K562 (cell line): ENCODE results near the gene PRR14L. TPM values are rescaled to one million over a fixed set of nuclear protein-coding genes. Genes with fewer than 3 reads are reported as not detected.

Experiments
- ATAC-seq: fragments of 200-7000 bp; cut with Tn5 transposase; 3 replicates; pipeline ENCODE4 v1.9.1; 2020; ENCODE audit warnings: moderate library complexity
- BruUV-seq: library from RNA; stranded (reverse); fragments of 400-500 nt; replicated peaks from 2 replicates; lab custom pipeline; 2021; lab: Mats Ljungman, UMichigan
- CTCF ChIA-PET: fragments of 300-600 bp; formaldehyde crosslinking; extraction: SDS; loops from one replicate; lab custom pipeline; 2021; ENCODE audit warnings: low intra/inter-chr PET ratio; lab: Yijun Ruan, JAX
- POLR2A ChIA-PET: fragments of 300-600, 350-650 bp; sonication (Branson Sonifier 250); formaldehyde crosslinking; extraction: SDS; loops from one replicate; lab custom pipeline; 2021; ENCODE audit warnings: antibody characterized with exemption, inconsistent platforms; lab: Yijun Ruan, JAX
- DNase-seq, 4 experiments: peaks; one replicate each; pipeline versions ENCODE4 v3.0.0 to v3.0.0-alpha.2; 2011 to 2018; ENCODE audit warnings: low spot score in 3 of 4, mixed read lengths in 3 of 4; ENCODE audit errors: extremely low read depth in 1 of 4
- FAIRE-seq: peaks from 2 replicates; lab custom pipeline; 2011; peaks lifted over from hg19 to GRCh38; lab: Jason Lieb, UNC
- H2AFZ ChIP-seq: 2 replicates; pipeline ENCODE4 v1.6.0; 2011; ENCODE audit warnings: low read depth, low read length, control low read depth, inconsistent platforms
- H3K27ac ChIP-seq: fragments of 200-600 bp; 3 replicates; pipeline ENCODE4 v1.8.0; 2011; ENCODE audit warnings: low read depth, mild to moderate bottlenecking, control low read depth, inconsistent platforms, low read length, moderate library complexity, mixed read lengths; ENCODE audit errors: extremely low read depth
- H3K27me3 ChIP-seq, 2 experiments: fragments of 300-600 bp in 1 of 2; 2 replicates in 1 of 2; 3 replicates in 1 of 2; pipeline versions ENCODE4 v1.6.0 to v1.8.0; 2011; ENCODE audit warnings: inconsistent platforms in 2 of 2, low read length in 2 of 2, mild to moderate bottlenecking in 1 of 2, mixed read lengths in 1 of 2, moderate library complexity in 1 of 2; ENCODE audit not compliant: control insufficient read depth in 2 of 2, insufficient read depth in 2 of 2
- H3K36me3 ChIP-seq: fragments of 300-600 bp; 3 replicates; pipeline ENCODE4 v1.8.0; 2011; ENCODE audit warnings: mild to moderate bottlenecking, low read length, inconsistent platforms; ENCODE audit not compliant: control insufficient read depth, insufficient read depth
- H3K4me1 ChIP-seq, 2 experiments: fragments of 200-600 bp in 1 of 2; replicated peaks in 1 of 2; 2 replicates in 1 of 2; 3 replicates in 1 of 2; pipeline versions ENCODE4 v1.5.1 to v1.8.0; 2011; ENCODE audit warnings: inconsistent platforms in 2 of 2, low read length in 2 of 2, mild to moderate bottlenecking in 1 of 2, mixed read lengths in 1 of 2, moderate library complexity in 1 of 2; ENCODE audit not compliant: control insufficient read depth in 2 of 2, insufficient read depth in 2 of 2
- H3K4me2 ChIP-seq: 2 replicates; pipeline ENCODE4 v1.6.1; 2011; ENCODE audit warnings: low read length, control low read depth, inconsistent platforms, mixed read lengths; ENCODE audit not compliant: insufficient read depth
- H3K4me3 ChIP-seq: fragments of 200-600 bp; sonication (generic), shearing (Covaris generic); 2 replicates; pipeline ENCODE4 v1.5.1; 2016; ENCODE audit warnings: control low read depth, inconsistent platforms
- H3K79me2 ChIP-seq: fragments of 200-600 bp; 3 replicates; pipeline ENCODE4 v1.8.0; 2011; ENCODE audit warnings: low read length, inconsistent platforms; ENCODE audit not compliant: control insufficient read depth, insufficient read depth
- H3K9ac ChIP-seq, 2 experiments: 2 replicates each; pipeline versions ENCODE4 v1.6.0 to v1.6.1; 2011; ENCODE audit warnings: low read depth in 2 of 2, low read length in 2 of 2, control low read depth in 1 of 2, inconsistent platforms in 1 of 2, mild to moderate bottlenecking in 1 of 2, mixed read lengths in 1 of 2; ENCODE audit not compliant: insufficient read depth in 1 of 2
- H3K9me1 ChIP-seq: one replicate; pipeline ENCODE4 v1.6.0; 2011; ENCODE audit warnings: inconsistent platforms, mild to moderate bottlenecking, low read length, moderate library complexity; ENCODE audit not compliant: control insufficient read depth, insufficient read depth
- H3K9me3 ChIP-seq: replicated peaks from 2 replicates; pipeline ENCODE4 v1.5.1; 2011; ENCODE audit warnings: low read depth, low read length, inconsistent platforms; ENCODE audit not compliant: control insufficient read depth, insufficient read depth
- H4K20me1 ChIP-seq: replicated peaks from 2 replicates; pipeline ENCODE4 v1.6.1; 2011; ENCODE audit warnings: low read length, inconsistent platforms, mixed read lengths; ENCODE audit not compliant: control insufficient read depth, insufficient read depth
- ADNP ChIP-seq: fragments of 200-800 bp; sonication (Bioruptor generic); IDR thresholded peaks from 2 replicates; pipeline ENCODE4 v1.6.1; 2016; ENCODE audit warnings: missing genetic modification characterization, missing compliant biosample characterization
- CREB3 ChIP-seq: fragments of 450-650 bp; conservative IDR thresholded peaks from 2 replicates; pipeline ENCODE4 v1.6.1; 2016; ENCODE audit warnings: missing genetic modification characterization, low read depth, mild to moderate bottlenecking, missing compliant biosample characterization, moderate library complexity
- FIP1L1 ChIP-seq: fragments of 200-400 bp; formaldehyde crosslinking; IDR thresholded peaks from 2 replicates; pipeline ENCODE4 v1.6.1; 2018; ENCODE audit warnings: mild to moderate bottlenecking, low read depth, low read length; ENCODE audit not compliant: poor library complexity, severe bottlenecking
- MBD2 ChIP-seq: sonication (generic); IDR thresholded peaks from 2 replicates; pipeline ENCODE4 v1.6.1; 2016; ENCODE audit warnings: low read depth, borderline replicate concordance
- NR4A1 ChIP-seq, 2 experiments: fragments of 250-450 bp in 1 of 2; fragments of 450-650 bp in 1 of 2; sonication (Bioruptor Pico) in 1 of 2; IDR thresholded peaks; 2 replicates each; pipeline versions ENCODE4 v1.4.0 to v1.6.1; 2016 to 2020; ENCODE audit warnings: mild to moderate bottlenecking in 2 of 2, missing compliant biosample characterization in 1 of 2, missing genetic modification characterization in 1 of 2, moderate library complexity in 1 of 2
- POLR2A ChIP-seq: fragments of 450-650 bp; conservative IDR thresholded peaks from 2 replicates; pipeline ENCODE4 v1.6.1; 2016
- RFX7 ChIP-seq: fragments of 250-450 bp; sonication (Bioruptor Pico); IDR thresholded peaks from 2 replicates; pipeline ENCODE4 v1.5.1; 2021; ENCODE audit warnings: mild to moderate bottlenecking
- TAL1 ChIP-seq: fragments of 450-650 bp; IDR thresholded peaks from 2 replicates; pipeline ENCODE4 v1.6.1; 2016; ENCODE audit warnings: mild to moderate bottlenecking
- ZBTB34 ChIP-seq: fragments of 250-450 bp; sonication (Bioruptor Pico); IDR thresholded peaks from 2 replicates; pipeline ENCODE4 v1.8.0; 2021; ENCODE audit warnings: mild to moderate bottlenecking, moderate library complexity
- WGBS: fragments of 100-300 bp; shearing (Covaris generic); methylation state at CpG from one replicate; pipeline ENCODE4 v1.1.6; 2016; ENCODE audit warnings: low coverage, mixed read lengths; ENCODE audit not compliant: insufficient coverage; ENCODE audit errors: missing lambda C conversion rate; 5-methylcytosine and 5-hydroxymethylcytosine counted together
- in situ Hi-C: fragments of 300-500 bp; cut with MboI; formaldehyde crosslinking; loops from 4 replicates; pipeline ENCODE4 v1.15.0; 2018; ENCODE audit warnings: inconsistent platforms, mixed read lengths
- intact Hi-C: fragments of 100-400 bp; cut with micrococcal nuclease; formaldehyde crosslinking; loops from 2 replicates; pipeline ENCODE4 v1.14.2; 2022
- polyA plus RNA-seq, 8 experiments: library from polyadenylated mRNA; depleted of rRNA in 4 of 8; stranded (reverse) in 5 of 8; unstranded in 3 of 8; fragments of >200 nt; fragmentation: Nextera tagmentation in 2 of 8; fragmentation: Illumina TruSeq in 1 of 8; extraction: Ambion mirVana in 2 of 8; extraction: Trizol in 1 of 8; gene quantifications; 2 replicates each; pipeline versions ENCODE4 v1.2.1 to v1.2.3, GENCODE V29; 2011 to 2014; ENCODE audit warnings: inconsistent platforms in 1 of 8, missing spikeins in 1 of 8
- total RNA-seq, 7 experiments: library from RNA; depleted of rRNA in 6 of 7; stranded (reverse); fragments of >200 nt in 6 of 7; fragmentation: Illumina TruSeq in 2 of 7; extraction: Trizol in 2 of 7; gene quantifications; 2 replicates each; pipeline versions ENCODE4 v1.2.1 to v1.2.3, GENCODE V29; 2011 to 2021; ENCODE audit warnings: low replicate concordance in 1 of 7
- TF ChIP-seq, protein P1 (sequence below): fragments of 250-450 bp; sonication (Bioruptor Pico); IDR thresholded peaks from 2 replicates; pipeline ENCODE4 v1.4.0; 2020; ENCODE audit warnings: borderline replicate concordance

Gene PRR14L
- total and polyA plus RNA-seq, 9 of the 15 experiments (the other 6 are each of a cell fraction or from before 2014, with no cell fraction given) = 2.8 to 36.3 (median 12.3) TPM

GRCh38 chr22:31733580-31734079 is 16.3 kb downstream of the PRR14L start:
- ATAC-seq = no peak
- Histone ChIP-seq H3K79me2 (peaks cover 46% of the 10 kb centered on the region), H3K4me3 (no peak overlapping the region), H3K9ac (no peak overlapping the region), H3K9me3 (no peaks in the 10 kb centered on the region), H3K9me1 (no peaks in the 10 kb centered on the region), H4K20me1 (no peaks in the 10 kb centered on the region), H3K4me2 (no peak overlapping the region)
- in situ Hi-C loops = no loop called here
- no peak for TF ChIP-seq RFX7
- 0 out of 2 replicates have a peak, but pooled peaks have one; percentile 26 for TF ChIP-seq POLR2A
- TF ChIP-seq, all 486 proteins: peak for 1
- peaks cover 36% of the 10 kb centered on the region; the same call in 2 of the 3 replicates for H3K36me3 ChIP-seq
- POLR2A ChIA-PET = interaction anchor here (1.3 kb wide), 1 partner anchor 21 kb away, joined by 5 read pairs; no protein-coding TSS in a partner anchor
- DNase-seq (no peak), FAIRE-seq (no peak)
- no peaks in the 10 kb centered on the region; a peak in 1 of 5 replicates for H3K4me1 ChIP-seq
- H2AFZ ChIP-seq = no peak overlapping the region
- no peak overlapping the region for H3K27ac ChIP-seq
- BruUV-seq = no TSS peak
- intact Hi-C loops = no loop called here
- no peaks in the 10 kb centered on the region for H3K27me3 ChIP-seq
- WGBS = 90% methylated on average over 7 of the region's 7 CpGs
- CTCF ChIA-PET = no interaction called here

DNA sequence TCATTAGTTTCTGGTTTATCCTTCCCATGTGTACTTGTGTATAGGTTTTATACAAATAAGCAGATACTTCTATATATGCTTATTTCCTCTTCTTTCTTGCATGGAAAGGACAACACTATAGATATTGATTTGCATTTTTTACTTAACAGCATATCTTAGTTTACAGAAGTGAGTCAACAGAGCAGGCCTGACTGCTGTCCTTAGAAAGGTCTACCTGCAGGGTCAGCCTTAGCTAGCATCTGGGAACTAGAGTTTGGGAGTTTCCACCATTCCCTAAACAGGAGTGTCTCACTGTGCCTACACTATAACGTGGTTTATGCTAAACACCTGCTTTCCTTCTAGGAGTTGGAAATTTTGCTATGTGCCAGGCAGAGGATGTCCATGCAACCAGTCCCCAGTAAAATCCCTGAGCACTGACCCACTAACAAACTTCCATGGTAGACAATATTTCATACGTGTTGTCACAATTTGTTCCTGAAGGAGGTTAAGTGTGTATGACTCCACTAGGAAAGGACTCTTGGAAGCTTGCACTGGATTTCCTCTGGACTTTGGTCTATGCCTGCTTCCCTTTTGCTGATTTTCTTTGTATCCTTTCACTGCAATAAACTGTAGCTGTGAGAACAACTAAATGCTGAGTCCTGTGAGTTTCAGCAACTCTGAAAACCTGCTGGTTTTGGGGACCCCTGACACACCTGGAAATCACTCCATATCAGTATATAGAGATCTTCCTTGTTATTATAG is 17.7 kb downstream of the PRR14L start:
- Histone ChIP-seq H3K27me3 (no peaks in the 10 kb centered on the region), H3K9ac (no peak overlapping the region), H3K36me3 (peaks cover 30% of the 10 kb centered on the region; the same call in 1 of the 3 replicates), H3K4me2 (no peak overlapping the region), H3K4me1 (no peaks in the 10 kb centered on the region; a peak in 1 of 5 replicates), H3K9me3 (no peaks in the 10 kb centered on the region), H3K9me1 (no peaks in the 10 kb centered on the region), H3K4me3 (no peak overlapping the region), H3K79me2 (peaks cover 42% of the 10 kb centered on the region), H4K20me1 (no peaks in the 10 kb centered on the region), H2AFZ (no peak overlapping the region), H3K27ac (no peak overlapping the region)
- POLR2A ChIA-PET = interaction anchor here (0.6 kb wide), 1 partner anchor 175 kb away, joined by 3 read pairs; no protein-coding TSS in a partner anchor
- WGBS = 30% methylated on average over 2 of the region's 2 CpGs
- FAIRE-seq (no peak), ATAC-seq (no peak), DNase-seq (no peak)
- CTCF ChIA-PET = no interaction called here
- intact Hi-C loops (no loop called here), in situ Hi-C loops (no loop called here)
- BruUV-seq = no TSS peak
- no peak for TF ChIP-seq TAL1
- no peak for TF ChIP-seq MBD2
- TF ChIP-seq ZBTB34 (CRISPR knock-in tag) = no peak
- TF ChIP-seq NR4A1 (CRISPR knock-in tag; IDR thresholded peaks at IDR 0.05) = no peak
- TF ChIP-seq NR4A1 (tag; IDR thresholded peaks at IDR 0.05) = no peak
- TF ChIP-seq, protein P1, sequence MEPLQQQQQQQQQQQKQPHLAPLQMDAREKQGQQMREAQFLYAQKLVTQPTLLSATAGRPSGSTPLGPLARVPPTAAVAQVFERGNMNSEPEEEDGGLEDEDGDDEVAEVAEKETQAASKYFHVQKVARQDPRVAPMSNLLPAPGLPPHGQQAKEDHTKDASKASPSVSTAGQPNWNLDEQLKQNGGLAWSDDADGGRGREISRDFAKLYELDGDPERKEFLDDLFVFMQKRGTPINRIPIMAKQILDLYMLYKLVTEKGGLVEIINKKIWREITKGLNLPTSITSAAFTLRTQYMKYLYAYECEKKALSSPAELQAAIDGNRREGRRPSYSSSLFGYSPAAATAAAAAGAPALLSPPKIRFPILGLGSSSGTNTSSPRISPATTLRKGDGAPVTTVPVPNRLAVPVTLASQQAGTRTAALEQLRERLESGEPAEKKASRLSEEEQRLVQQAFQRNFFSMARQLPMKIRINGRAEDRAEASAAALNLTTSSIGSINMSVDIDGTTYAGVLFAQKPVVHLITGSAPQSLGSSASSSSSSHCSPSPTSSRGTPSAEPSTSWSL (CRISPR knock-in tag) = no peak
- no peak for TF ChIP-seq FIP1L1
- TF ChIP-seq ADNP (tag) = no peak
- no peak for TF ChIP-seq CREB3 (tag)
